ENCODE data around the gene ADAMTS20.
"Not testable (repeated sequence)": the region's sequence is repeated elsewhere in the genome, so short reads cannot be mapped to it uniquely, and the experiment has no call there.

The ADAMTS20 gene

DNA sequence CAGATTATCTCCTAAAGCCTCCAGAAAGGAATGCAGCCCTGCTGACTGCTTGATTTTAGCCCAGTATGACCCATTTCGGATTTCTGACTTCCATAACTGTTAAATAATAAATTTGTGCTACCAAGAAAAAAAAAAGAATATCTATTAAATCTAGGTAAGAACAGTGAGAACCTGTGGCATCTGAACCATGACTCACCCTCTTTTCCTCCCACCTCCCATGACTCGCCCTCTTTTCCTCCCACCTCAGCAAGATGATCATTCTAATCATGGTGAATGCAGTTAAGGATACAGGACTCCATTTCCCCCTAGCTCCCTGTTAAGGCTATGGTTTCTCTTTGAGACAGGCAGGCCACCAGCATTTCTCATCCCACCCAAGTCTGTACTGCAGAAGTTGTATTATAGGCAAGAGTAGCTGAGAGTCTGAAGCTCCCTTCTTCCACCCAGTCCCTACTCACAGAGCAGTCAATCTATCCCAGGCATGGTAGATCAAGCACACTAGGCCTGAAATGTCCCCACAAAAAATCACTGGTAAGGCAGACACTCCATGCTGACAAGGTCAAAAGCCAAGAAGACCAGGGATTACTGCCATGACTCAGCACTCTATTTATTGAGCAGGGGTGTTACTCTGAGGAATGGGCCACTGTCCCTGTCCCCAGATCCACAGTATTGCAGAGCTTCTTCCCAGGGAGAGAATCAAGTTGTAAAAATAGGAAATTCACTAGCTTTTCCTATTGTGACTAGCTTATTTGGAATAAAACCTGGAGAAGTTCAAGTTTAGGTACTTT, 188.9 kb downstream of the ADAMTS20 start:
- H3K27me3 Mint-ChIP-seq: no peaks in the 10 kb centered on the region
- H3K9me3 Mint-ChIP-seq: no peaks in the 10 kb centered on the region
- no peak for DNase-seq
- no peaks in the 10 kb centered on the region for H3K36me3 Mint-ChIP-seq
- CTCF ChIA-PET: no interaction called here
- no peaks in the 10 kb centered on the region for H3K4me1 Mint-ChIP-seq
- no peak overlapping the region for H3K27ac Mint-ChIP-seq
- H3K4me3 Mint-ChIP-seq: no peak overlapping the region

DNA sequence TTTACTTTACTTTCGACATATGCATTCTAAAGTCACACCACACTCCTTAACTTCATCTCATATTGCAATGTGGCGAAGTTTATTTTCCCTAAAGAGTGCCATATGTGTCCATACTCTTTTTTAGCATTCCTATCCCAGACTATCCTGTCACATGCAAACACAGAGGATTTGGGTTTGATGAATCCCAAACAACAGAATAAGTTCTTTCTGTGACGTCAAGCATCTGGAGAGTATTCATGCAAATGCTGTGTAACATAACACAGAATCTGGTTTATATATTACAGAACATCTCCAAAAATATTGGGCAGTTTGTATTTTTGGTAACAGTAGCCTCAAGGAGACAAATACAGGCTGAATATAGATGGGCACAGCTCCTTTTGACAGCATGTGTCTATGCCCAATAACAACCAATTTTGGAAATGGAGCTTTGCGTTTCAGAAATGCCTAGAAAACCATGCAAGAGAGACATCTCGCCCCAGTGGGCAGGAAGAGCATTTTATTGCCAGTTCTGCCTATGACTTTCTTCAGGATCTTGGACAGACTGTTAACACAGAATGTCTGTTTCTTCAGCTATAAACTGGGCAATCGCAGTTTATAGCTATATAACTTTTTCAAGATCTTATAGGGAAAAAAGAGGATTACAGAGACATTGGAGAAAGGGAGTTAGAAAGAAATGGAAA, 190.8 kb downstream of the ADAMTS20 start:
- CTCF ChIA-PET: no interaction called here
- H3K4me1 Mint-ChIP-seq: no peaks in the 10 kb centered on the region

DNA sequence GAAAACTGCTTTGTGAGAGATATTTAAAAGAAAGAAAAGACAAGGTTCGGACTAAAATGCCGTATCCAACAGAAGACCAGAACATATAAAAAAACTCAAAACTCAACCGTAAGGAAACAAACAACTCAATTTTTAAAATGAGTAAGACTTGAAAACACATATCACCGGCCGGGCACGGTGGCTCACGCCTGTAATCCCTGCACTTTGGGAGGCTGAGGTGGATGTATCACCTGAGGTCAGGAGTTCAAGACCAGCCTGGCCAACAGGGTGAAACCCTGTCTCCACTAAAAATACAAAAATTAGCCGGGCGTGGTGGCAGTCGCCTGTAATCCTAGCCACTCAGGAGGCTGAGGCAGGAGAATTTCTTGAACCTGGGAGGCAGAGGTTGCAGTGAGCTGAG, 192.0 kb downstream of the ADAMTS20 start:
- H3K4me1 Mint-ChIP-seq, H3K4me3 Mint-ChIP-seq, H3K9me3 Mint-ChIP-seq, CTCF ChIA-PET, H3K27me3 Mint-ChIP-seq, H3K36me3 Mint-ChIP-seq, H3K27ac Mint-ChIP-seq, DNase-seq: not testable (repeated sequence)

More for the DNA sequence above, 190.8 kb downstream of the ADAMTS20 start:
- H3K27me3 Mint-ChIP-seq: no peaks in the 10 kb centered on the region
- no peak for DNase-seq
- H3K4me3 Mint-ChIP-seq: no peak overlapping the region
- no peak overlapping the region for H3K27ac Mint-ChIP-seq
- no peaks in the 10 kb centered on the region for H3K36me3 Mint-ChIP-seq
- H3K9me3 Mint-ChIP-seq: no peaks in the 10 kb centered on the region

DNA sequence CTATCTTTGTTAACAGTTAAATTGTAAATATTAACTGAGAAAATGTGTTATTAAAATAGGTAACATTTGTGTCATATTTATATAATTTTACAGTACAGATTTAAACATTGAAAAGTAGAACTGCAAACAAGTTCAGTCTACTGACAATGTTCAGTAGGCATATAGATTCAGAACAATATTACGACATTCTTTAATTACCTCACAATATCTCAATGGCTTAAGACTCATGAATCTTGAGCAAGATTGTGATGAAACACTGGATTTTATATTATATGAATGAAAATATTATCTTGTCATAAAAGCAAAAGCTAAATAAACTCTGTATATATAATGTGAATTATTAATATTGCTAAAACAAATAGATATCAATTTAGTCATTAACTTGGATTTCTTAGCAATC, 194.9 kb downstream of the ADAMTS20 start:
- Mint-ChIP-seq H3K9me3 (no peaks in the 10 kb centered on the region), H3K4me3 (no peak overlapping the region)
- CTCF ChIA-PET: no interaction called here

DNA sequence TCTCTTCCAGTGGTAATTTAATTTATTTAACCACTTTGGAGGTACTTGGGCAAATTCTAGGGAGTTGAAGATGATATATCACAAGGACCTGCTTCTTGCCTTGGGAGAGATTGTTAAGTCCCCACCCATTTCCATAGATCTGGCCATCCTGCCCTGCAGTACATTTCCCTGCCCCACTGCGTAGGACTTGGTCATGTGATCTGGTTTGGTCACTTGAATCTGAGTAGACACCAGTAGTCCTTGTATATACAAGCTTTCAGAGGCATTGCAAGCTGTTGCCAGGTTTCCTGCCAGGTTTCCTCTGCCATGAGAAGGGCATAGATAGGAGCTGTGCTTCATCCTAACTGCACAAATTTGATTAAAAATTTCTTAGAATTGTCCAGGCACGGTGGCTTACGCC, 200.0 kb downstream of the ADAMTS20 start:
- Mint-ChIP-seq H3K9me3 (no peaks in the 10 kb centered on the region), H3K36me3 (no peaks in the 10 kb centered on the region), H3K4me1 (no peaks in the 10 kb centered on the region), H3K27me3 (no peaks in the 10 kb centered on the region), H3K4me3 (no peak overlapping the region), H3K27ac (no peak overlapping the region)
- CTCF ChIA-PET: no interaction called here
- no peak for DNase-seq

More for the DNA sequence above, 194.9 kb downstream of the ADAMTS20 start:
- no peaks in the 10 kb centered on the region for H3K36me3 Mint-ChIP-seq
- H3K4me1 Mint-ChIP-seq: no peaks in the 10 kb centered on the region
- no peak for DNase-seq
- H3K27ac Mint-ChIP-seq: no peak overlapping the region
- no peaks in the 10 kb centered on the region for H3K27me3 Mint-ChIP-seq

DNA sequence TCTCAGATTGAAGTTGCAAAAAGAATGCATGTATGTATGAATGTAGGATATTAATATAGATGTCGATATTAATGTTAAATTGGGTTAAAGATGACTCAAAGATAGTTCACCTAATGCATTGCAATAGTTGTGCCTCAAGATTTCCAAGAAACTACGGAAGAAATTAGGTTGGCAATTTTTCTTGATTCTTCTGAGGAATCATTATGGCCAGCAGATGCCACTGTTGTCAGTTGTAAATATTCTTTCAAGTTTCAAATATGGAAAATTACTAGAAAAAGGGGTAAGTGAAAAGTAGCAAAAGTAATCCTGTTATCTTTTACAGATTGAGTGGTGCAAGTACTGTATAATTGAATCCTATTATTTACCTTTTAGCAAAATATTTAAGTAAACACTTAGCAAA, 202.1 kb downstream of the ADAMTS20 start:
- no peaks in the 10 kb centered on the region for H3K4me1 Mint-ChIP-seq
- no peaks in the 10 kb centered on the region for H3K36me3 Mint-ChIP-seq
- CTCF ChIA-PET: no interaction called here
- no peak overlapping the region for H3K27ac Mint-ChIP-seq
- H3K4me3 Mint-ChIP-seq: no peak overlapping the region
- DNase-seq: no peak
- H3K9me3 Mint-ChIP-seq: peaks cover 8% of the 10 kb centered on the region
- H3K27me3 Mint-ChIP-seq: no peaks in the 10 kb centered on the region

DNA sequence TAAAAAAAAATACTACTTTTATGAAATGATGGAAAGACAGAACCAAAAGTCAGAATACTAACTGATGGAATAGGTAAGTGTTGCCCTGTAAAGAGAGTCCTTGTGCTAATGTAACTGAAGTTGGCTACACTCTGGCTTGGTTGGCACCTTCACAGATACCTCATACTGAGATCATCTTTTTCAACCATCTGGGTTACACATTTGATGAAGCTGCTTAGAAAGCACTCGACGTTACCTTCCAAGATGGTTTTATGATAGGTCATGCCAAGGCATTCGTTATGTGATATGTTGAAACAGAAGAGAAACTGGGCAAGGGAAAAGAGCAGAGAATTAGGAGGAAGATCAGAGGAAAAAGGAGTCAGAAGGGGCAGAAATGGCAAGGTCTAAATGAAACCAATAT, 203.8 kb downstream of the ADAMTS20 start:
- CTCF ChIA-PET: interaction anchor here (1.2 kb wide), 1 partner anchor 12 kb away, joined by 3 read pairs; no protein-coding TSS in a partner anchor
- H3K4me3 Mint-ChIP-seq: no peak overlapping the region

DNA sequence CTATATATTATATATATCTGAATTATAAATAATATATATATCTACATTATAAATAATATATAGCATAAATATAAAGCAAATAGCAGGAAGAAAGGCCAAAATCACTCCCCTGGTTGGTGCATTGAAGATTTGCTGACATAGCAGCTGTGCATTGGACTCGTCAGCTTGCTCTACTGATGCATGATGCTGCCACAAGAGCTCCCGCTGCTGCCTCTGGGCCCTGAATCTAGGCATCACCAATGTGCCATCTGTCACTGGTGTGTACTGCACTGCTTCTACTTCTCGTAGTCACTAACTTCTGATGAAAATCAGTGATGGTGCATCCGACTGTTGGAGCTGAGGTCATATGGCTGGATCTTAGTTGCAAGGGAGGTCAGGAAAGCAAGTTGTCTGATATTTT, 205.0 kb downstream of the ADAMTS20 start:
- H3K36me3 Mint-ChIP-seq: no peaks in the 10 kb centered on the region
- H3K27me3 Mint-ChIP-seq: no peaks in the 10 kb centered on the region
- no peak overlapping the region for H3K4me3 Mint-ChIP-seq
- H3K27ac Mint-ChIP-seq: no peak overlapping the region
- CTCF ChIA-PET: no interaction called here
- no peak for DNase-seq
- H3K9me3 Mint-ChIP-seq: peaks cover 16% of the 10 kb centered on the region
- no peaks in the 10 kb centered on the region for H3K4me1 Mint-ChIP-seq

More for the DNA sequence above, 203.8 kb downstream of the ADAMTS20 start:
- DNase-seq: no peak
- Mint-ChIP-seq H3K27ac (no peak overlapping the region), H3K9me3 (peaks cover 15% of the 10 kb centered on the region), H3K36me3 (no peaks in the 10 kb centered on the region), H3K27me3 (no peaks in the 10 kb centered on the region), H3K4me1 (no peaks in the 10 kb centered on the region)

DNA sequence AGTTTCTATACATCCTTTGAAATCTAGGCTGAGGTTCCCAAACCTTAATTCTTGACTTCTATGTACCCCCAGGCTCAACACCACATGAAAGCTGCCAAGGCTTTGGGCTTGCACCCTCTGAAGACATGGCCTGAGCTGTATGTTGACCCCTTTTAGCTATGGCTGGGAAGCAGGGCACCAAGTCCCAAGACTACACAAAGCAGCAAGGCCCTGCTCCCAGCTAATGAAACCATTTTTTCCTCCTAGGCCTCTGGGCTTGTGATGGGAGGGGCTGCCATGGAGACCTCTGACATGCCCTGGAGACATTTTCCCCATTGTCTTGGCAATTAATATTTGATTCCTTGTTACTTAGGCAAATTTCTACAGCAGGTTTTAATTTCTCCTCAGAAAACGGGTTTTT, 207.0 kb downstream of the ADAMTS20 start:
- Mint-ChIP-seq H3K27ac (no peak overlapping the region), H3K9me3 (peaks cover 16% of the 10 kb centered on the region), H3K36me3 (no peaks in the 10 kb centered on the region), H3K4me1 (no peaks in the 10 kb centered on the region), H3K27me3 (no peaks in the 10 kb centered on the region), H3K4me3 (no peak overlapping the region)
- no peak for DNase-seq
- CTCF ChIA-PET: no interaction called here

DNA sequence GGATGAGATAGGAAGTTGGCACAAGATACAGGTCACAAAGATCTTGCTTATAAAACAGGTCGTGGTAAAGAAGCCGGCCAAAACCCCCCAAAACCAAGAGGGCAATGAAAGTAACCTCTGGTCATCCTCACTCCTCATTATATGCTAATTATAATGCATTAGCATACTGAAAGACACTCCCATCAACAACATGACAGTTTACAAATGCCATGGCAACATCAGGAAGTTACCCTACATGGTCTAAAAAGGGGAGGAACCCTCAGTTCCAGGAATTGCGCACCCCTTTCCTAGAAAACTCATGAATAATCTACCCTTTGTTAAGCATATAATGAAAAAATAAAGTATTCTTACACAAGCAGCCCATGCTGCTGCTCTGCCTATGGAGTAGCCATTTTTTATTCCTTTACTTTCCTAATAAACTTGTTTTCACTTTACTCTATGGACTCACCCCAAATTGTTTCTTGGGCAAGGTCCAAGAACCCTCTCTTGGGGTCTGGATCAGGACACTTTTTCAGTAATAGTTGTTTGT, 210.2 kb downstream of the ADAMTS20 start:
- H3K4me1 Mint-ChIP-seq, H3K4me3 Mint-ChIP-seq, CTCF ChIA-PET, H3K36me3 Mint-ChIP-seq, H3K27ac Mint-ChIP-seq, DNase-seq, H3K27me3 Mint-ChIP-seq: not testable (repeated sequence)
- H3K9me3 Mint-ChIP-seq: peaks cover 16% of the 10 kb centered on the region

DNA sequence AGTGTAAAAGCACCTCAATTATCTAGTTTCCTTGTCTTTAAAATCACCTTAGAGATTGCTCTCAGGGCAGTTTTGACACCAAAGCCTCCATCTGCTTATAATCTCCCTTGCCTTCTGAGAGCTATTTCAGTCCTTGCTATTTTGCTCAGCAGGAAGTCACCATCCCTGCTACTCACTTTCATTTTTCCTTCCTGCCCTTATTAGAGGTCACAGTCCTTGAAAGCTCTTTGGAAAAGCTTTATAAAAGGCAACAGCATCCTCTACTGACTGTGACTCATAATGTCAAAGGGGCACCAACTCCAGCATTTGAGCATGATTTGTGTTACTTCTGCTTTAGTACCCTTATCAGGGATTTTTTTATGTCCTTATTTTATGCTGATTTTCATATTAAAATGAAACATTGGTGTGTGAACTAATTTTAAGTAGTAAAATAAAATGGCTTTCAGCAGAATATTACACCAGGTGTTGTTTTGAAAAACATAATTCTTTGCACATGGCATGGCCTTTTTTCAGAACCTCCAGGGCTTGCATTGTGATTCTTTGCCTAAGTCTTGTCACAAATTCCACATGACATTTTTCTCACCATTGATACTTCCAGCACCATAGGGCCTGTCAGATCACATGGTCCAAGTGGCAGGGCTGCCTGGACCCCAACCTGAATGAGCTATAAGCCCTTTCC, 213.0 kb downstream of the ADAMTS20 start:
- no peak for DNase-seq
- Mint-ChIP-seq H3K4me3 (no peak overlapping the region), H3K27me3 (no peaks in the 10 kb centered on the region), H3K36me3 (no peaks in the 10 kb centered on the region), H3K9me3 (peaks cover 2% of the 10 kb centered on the region), H3K4me1 (no peaks in the 10 kb centered on the region), H3K27ac (no peak overlapping the region)
- CTCF ChIA-PET: interaction anchor here (0.9 kb wide), 1 partner anchor 856 kb away, joined by 3 read pairs; no protein-coding TSS in a partner anchor

DNA sequence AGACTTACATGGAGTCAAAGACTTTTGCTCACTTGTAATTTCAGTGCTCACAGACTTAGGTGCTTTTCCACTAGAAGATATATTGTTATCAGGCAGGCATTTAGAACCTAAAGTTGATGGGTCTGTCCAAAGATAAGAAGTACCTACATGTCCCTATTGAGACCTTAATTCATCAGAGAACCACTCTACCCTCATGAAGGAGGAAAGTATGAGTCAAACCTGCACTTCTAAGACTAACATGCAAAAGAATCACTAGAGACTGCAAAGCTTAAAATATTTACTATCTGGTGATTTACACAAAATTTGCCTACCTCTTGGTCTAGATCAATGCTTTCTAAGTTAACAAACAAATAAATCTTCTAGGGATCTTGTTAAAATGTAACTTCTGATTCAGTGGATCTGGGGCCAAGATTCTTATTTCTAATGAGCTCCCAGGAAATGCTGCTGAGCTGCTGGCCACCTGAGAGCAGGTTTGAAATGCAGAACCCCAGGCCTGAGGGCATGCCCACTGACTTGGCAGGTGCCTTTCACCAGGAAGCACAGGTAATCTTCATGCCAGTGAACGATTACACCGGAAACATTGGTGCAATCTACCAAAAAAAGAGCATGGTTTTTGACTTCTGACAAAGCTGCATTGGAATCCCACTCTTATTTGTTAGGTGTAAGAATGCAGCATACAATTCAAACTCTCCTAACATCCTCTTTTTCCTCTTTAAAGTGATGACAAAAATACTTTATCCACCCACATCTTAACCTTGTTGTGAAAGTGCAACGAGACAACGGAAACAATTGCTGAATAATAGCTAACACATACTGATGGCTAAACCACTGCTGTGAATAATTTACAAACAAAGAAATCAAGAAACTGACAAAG, 214.2 kb downstream of the ADAMTS20 start:
- Mint-ChIP-seq H3K27ac (no peak overlapping the region), H3K4me3 (no peak overlapping the region), H3K36me3 (no peaks in the 10 kb centered on the region), H3K9me3 (no peaks in the 10 kb centered on the region), H3K27me3 (no peaks in the 10 kb centered on the region), H3K4me1 (no peaks in the 10 kb centered on the region)
- DNase-seq: no peak
- CTCF ChIA-PET: interaction anchor here (0.7 kb wide), 1 partner anchor 317 kb away, joined by 3 read pairs; no protein-coding TSS in a partner anchor

DNA sequence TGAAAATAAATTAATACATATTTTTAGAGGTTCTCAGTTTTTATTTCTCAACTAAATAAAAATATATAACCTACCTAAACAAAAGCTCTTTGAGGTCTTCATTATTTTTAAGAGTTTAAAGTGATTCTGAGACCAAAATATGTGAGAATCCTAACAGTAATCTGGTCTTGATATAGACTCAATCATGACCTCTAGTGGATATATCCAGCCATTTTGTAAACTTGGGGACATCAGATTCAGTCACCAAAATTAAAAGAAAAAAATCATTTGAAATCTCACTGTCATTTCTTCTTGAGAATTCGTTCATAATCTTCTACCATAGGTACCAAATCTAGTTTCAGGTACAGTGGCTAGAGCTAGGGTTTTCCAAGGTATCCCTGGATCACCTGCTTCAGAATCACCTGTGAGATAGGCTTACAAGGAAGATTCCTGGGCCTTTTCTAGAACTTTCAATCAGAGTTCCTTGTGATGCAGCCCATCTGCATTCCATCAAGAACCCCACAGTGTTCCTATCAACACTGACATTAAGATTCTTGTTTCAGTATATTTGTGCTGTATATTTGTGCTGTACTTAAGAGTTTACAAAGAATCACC, 214.9 kb downstream of the ADAMTS20 start:
- no peak overlapping the region for H3K27ac Mint-ChIP-seq
- DNase-seq: no peak
- no peaks in the 10 kb centered on the region for H3K4me1 Mint-ChIP-seq
- H3K4me3 Mint-ChIP-seq: no peak overlapping the region
- H3K36me3 Mint-ChIP-seq: no peaks in the 10 kb centered on the region
- H3K27me3 Mint-ChIP-seq: no peaks in the 10 kb centered on the region
- CTCF ChIA-PET: interaction anchor here (0.7 to 1.4 kb wide), 2 partner anchors 12 to 316 kb away, joined by 3 read pairs; no protein-coding TSS in a partner anchor
- H3K9me3 Mint-ChIP-seq: no peaks in the 10 kb centered on the region
